K562 (cell line): Measurements from ENCODE around the gene GSK3B. TPM values are rescaled to one million over a fixed set of nuclear protein-coding genes. Genes with fewer than 3 reads are reported as not detected.

ENCODE experiments used
- ATAC-seq: fragments of 200-7000 bp; cut with Tn5 transposase; 3 replicates; pipeline ENCODE4 v1.9.1; 2020; ENCODE audit warnings: moderate library complexity
- BruUV-seq: library from RNA; stranded (reverse); fragments of 400-500 nt; replicated peaks from 2 replicates; lab custom pipeline; 2021; lab: Mats Ljungman, UMichigan
- CTCF ChIA-PET: fragments of 300-600 bp; formaldehyde crosslinking; extraction: SDS; loops from one replicate; lab custom pipeline; 2021; ENCODE audit warnings: low intra/inter-chr PET ratio; lab: Yijun Ruan, JAX
- POLR2A ChIA-PET: fragments of 300-600, 350-650 bp; sonication (Branson Sonifier 250); formaldehyde crosslinking; extraction: SDS; loops from one replicate; lab custom pipeline; 2021; ENCODE audit warnings: antibody characterized with exemption, inconsistent platforms; lab: Yijun Ruan, JAX
- DNase-seq, 4 experiments: peaks; one replicate each; pipeline versions ENCODE4 v3.0.0 to v3.0.0-alpha.2; 2011 to 2018; ENCODE audit warnings: low spot score in 3 of 4, mixed read lengths in 3 of 4; ENCODE audit errors: extremely low read depth in 1 of 4
- FAIRE-seq: peaks from 2 replicates; lab custom pipeline; 2011; peaks lifted over from hg19 to GRCh38; lab: Jason Lieb, UNC
- H2AFZ ChIP-seq: 2 replicates; pipeline ENCODE4 v1.6.0; 2011; ENCODE audit warnings: low read depth, low read length, control low read depth, inconsistent platforms
- H3K27ac ChIP-seq: fragments of 200-600 bp; 3 replicates; pipeline ENCODE4 v1.8.0; 2011; ENCODE audit warnings: low read depth, mild to moderate bottlenecking, control low read depth, inconsistent platforms, low read length, moderate library complexity, mixed read lengths; ENCODE audit errors: extremely low read depth
- H3K27me3 ChIP-seq, 2 experiments: fragments of 300-600 bp in 1 of 2; 2 replicates in 1 of 2; 3 replicates in 1 of 2; pipeline versions ENCODE4 v1.6.0 to v1.8.0; 2011; ENCODE audit warnings: inconsistent platforms in 2 of 2, low read length in 2 of 2, mild to moderate bottlenecking in 1 of 2, mixed read lengths in 1 of 2, moderate library complexity in 1 of 2; ENCODE audit not compliant: control insufficient read depth in 2 of 2, insufficient read depth in 2 of 2
- H3K36me3 ChIP-seq: fragments of 300-600 bp; 3 replicates; pipeline ENCODE4 v1.8.0; 2011; ENCODE audit warnings: mild to moderate bottlenecking, low read length, inconsistent platforms; ENCODE audit not compliant: control insufficient read depth, insufficient read depth
- H3K4me1 ChIP-seq, 2 experiments: fragments of 200-600 bp in 1 of 2; replicated peaks in 1 of 2; 2 replicates in 1 of 2; 3 replicates in 1 of 2; pipeline versions ENCODE4 v1.5.1 to v1.8.0; 2011; ENCODE audit warnings: inconsistent platforms in 2 of 2, low read length in 2 of 2, mild to moderate bottlenecking in 1 of 2, mixed read lengths in 1 of 2, moderate library complexity in 1 of 2; ENCODE audit not compliant: control insufficient read depth in 2 of 2, insufficient read depth in 2 of 2
- H3K4me2 ChIP-seq: 2 replicates; pipeline ENCODE4 v1.6.1; 2011; ENCODE audit warnings: low read length, control low read depth, inconsistent platforms, mixed read lengths; ENCODE audit not compliant: insufficient read depth
- H3K4me3 ChIP-seq: fragments of 200-600 bp; sonication (generic), shearing (Covaris generic); 2 replicates; pipeline ENCODE4 v1.5.1; 2016; ENCODE audit warnings: control low read depth, inconsistent platforms
- H3K79me2 ChIP-seq: fragments of 200-600 bp; 3 replicates; pipeline ENCODE4 v1.8.0; 2011; ENCODE audit warnings: low read length, inconsistent platforms; ENCODE audit not compliant: control insufficient read depth, insufficient read depth
- H3K9ac ChIP-seq, 2 experiments: 2 replicates each; pipeline versions ENCODE4 v1.6.0 to v1.6.1; 2011; ENCODE audit warnings: low read depth in 2 of 2, low read length in 2 of 2, control low read depth in 1 of 2, inconsistent platforms in 1 of 2, mild to moderate bottlenecking in 1 of 2, mixed read lengths in 1 of 2; ENCODE audit not compliant: insufficient read depth in 1 of 2
- H3K9me1 ChIP-seq: one replicate; pipeline ENCODE4 v1.6.0; 2011; ENCODE audit warnings: inconsistent platforms, mild to moderate bottlenecking, low read length, moderate library complexity; ENCODE audit not compliant: control insufficient read depth, insufficient read depth
- H3K9me3 ChIP-seq: replicated peaks from 2 replicates; pipeline ENCODE4 v1.5.1; 2011; ENCODE audit warnings: low read depth, low read length, inconsistent platforms; ENCODE audit not compliant: control insufficient read depth, insufficient read depth
- H4K20me1 ChIP-seq: replicated peaks from 2 replicates; pipeline ENCODE4 v1.6.1; 2011; ENCODE audit warnings: low read length, inconsistent platforms, mixed read lengths; ENCODE audit not compliant: control insufficient read depth, insufficient read depth
- BHLHE40 ChIP-seq: IDR thresholded peaks from 2 replicates; pipeline ENCODE4 v1.6.1; 2011; ENCODE audit warnings: low read length, improper control_type of control experiment
- CC2D1A ChIP-seq: fragments of 450-650 bp; IDR thresholded peaks from 2 replicates; pipeline ENCODE4 v1.6.1; 2017; ENCODE audit warnings: mild to moderate bottlenecking
- CHD1 ChIP-seq: fragments of 200-600 bp; sonication (generic); IDR thresholded peaks from one replicate; pipeline ENCODE4 v1.6.1; 2012; ENCODE audit warnings: mild to moderate bottlenecking, moderate library complexity, low read length, inconsistent platforms
- CREB3 ChIP-seq: fragments of 450-650 bp; conservative IDR thresholded peaks from 2 replicates; pipeline ENCODE4 v1.6.1; 2016; ENCODE audit warnings: missing genetic modification characterization, low read depth, mild to moderate bottlenecking, missing compliant biosample characterization, moderate library complexity
- EZH2 ChIP-seq: IDR thresholded peaks from 2 replicates; pipeline ENCODE4 v1.6.1; 2012; ENCODE audit warnings: low read depth, mild to moderate bottlenecking, inconsistent platforms, low read length, borderline replicate concordance
- KDM4B ChIP-seq, 2 experiments: fragments of 450-650 bp in 1 of 2; sonication (generic) in 1 of 2; IDR thresholded peaks; 2 replicates each; pipeline ENCODE4 v1.6.1; 2016 to 2017; ENCODE audit warnings: borderline replicate concordance in 2 of 2, antibody characterized with exemption in 1 of 2, low read depth in 1 of 2, mild to moderate bottlenecking in 1 of 2
- MCM2 ChIP-seq: fragments of 450-650 bp; IDR thresholded peaks from 2 replicates; pipeline ENCODE4 v1.6.1; 2017; ENCODE audit warnings: low read depth, mild to moderate bottlenecking
- MTA1 ChIP-seq: fragments of 450-650 bp; IDR thresholded peaks from 2 replicates; pipeline ENCODE4 v1.6.1; 2017; ENCODE audit warnings: borderline replicate concordance
- NCOA6 ChIP-seq: fragments of 450-650 bp; IDR thresholded peaks from 2 replicates; pipeline ENCODE4 v1.6.1; 2017; ENCODE audit warnings: mild to moderate bottlenecking
- NUFIP1 ChIP-seq: fragments of 450-650 bp; IDR thresholded peaks from 2 replicates; pipeline ENCODE4 v1.6.1; 2018; ENCODE audit not compliant: partially characterized antibody
- PRPF4 ChIP-seq: fragments of 200-400 bp; formaldehyde crosslinking; IDR thresholded peaks from one replicate; pipeline ENCODE4 v1.6.1; 2017; ENCODE audit warnings: low read length, low read depth, mild to moderate bottlenecking; ENCODE audit not compliant: insufficient read depth, poor library complexity, severe bottlenecking
- RBM15 ChIP-seq: fragments of 200-400 bp; formaldehyde crosslinking; IDR thresholded peaks from 2 replicates; pipeline ENCODE4 v1.6.1; 2018; ENCODE audit warnings: mild to moderate bottlenecking, low read length, moderate library complexity; ENCODE audit not compliant: insufficient read depth
- TRIM28 ChIP-seq: fragments of 450-650 bp; IDR thresholded peaks from 2 replicates; pipeline ENCODE4 v1.6.1; 2017
- WHSC1 ChIP-seq: IDR thresholded peaks from one replicate; pipeline ENCODE4 v1.6.1; 2012; ENCODE audit warnings: low read length, control low read depth, inconsistent platforms
- YY1 ChIP-seq, 3 experiments: IDR thresholded peaks; 2 replicates each; pipeline ENCODE4 v1.6.1; 2011; ENCODE audit warnings: low read length in 2 of 3, mild to moderate bottlenecking in 2 of 3, moderate library complexity in 2 of 3, borderline replicate concordance in 1 of 3, control low read depth in 1 of 3, low read depth in 1 of 3; ENCODE audit not compliant: insufficient read depth in 3 of 3, insufficient replicate concordance in 2 of 3, control insufficient read depth in 1 of 3, insufficient read length in 1 of 3; ENCODE audit errors: extremely low read depth in 1 of 3
- ZNF431 ChIP-seq: sonication (generic); formaldehyde crosslinking; IDR thresholded peaks from 2 replicates; pipeline ENCODE4 v1.8.0; 2022; ENCODE audit warnings: mild to moderate bottlenecking, missing genetic modification reagents
- WGBS: fragments of 100-300 bp; shearing (Covaris generic); methylation state at CpG from one replicate; pipeline ENCODE4 v1.1.6; 2016; ENCODE audit warnings: low coverage, mixed read lengths; ENCODE audit not compliant: insufficient coverage; ENCODE audit errors: missing lambda C conversion rate; 5-methylcytosine and 5-hydroxymethylcytosine counted together
- in situ Hi-C: fragments of 300-500 bp; cut with MboI; formaldehyde crosslinking; loops from 4 replicates; pipeline ENCODE4 v1.15.0; 2018; ENCODE audit warnings: inconsistent platforms, mixed read lengths
- intact Hi-C: fragments of 100-400 bp; cut with micrococcal nuclease; formaldehyde crosslinking; loops from 2 replicates; pipeline ENCODE4 v1.14.2; 2022
- polyA plus RNA-seq, 8 experiments: library from polyadenylated mRNA; depleted of rRNA in 4 of 8; stranded (reverse) in 5 of 8; unstranded in 3 of 8; fragments of >200 nt; fragmentation: Nextera tagmentation in 2 of 8; fragmentation: Illumina TruSeq in 1 of 8; extraction: Ambion mirVana in 2 of 8; extraction: Trizol in 1 of 8; gene quantifications; 2 replicates each; pipeline versions ENCODE4 v1.2.1 to v1.2.3, GENCODE V29; 2011 to 2014; ENCODE audit warnings: inconsistent platforms in 1 of 8, missing spikeins in 1 of 8
- total RNA-seq, 7 experiments: library from RNA; depleted of rRNA in 6 of 7; stranded (reverse); fragments of >200 nt in 6 of 7; fragmentation: Illumina TruSeq in 2 of 7; extraction: Trizol in 2 of 7; gene quantifications; 2 replicates each; pipeline versions ENCODE4 v1.2.1 to v1.2.3, GENCODE V29; 2011 to 2021; ENCODE audit warnings: low replicate concordance in 1 of 7
- TF ChIP-seq, protein P1 (sequence below): sonication (generic); formaldehyde crosslinking; IDR thresholded peaks from 2 replicates; pipeline ENCODE4 v1.8.1; 2023; ENCODE audit warnings: mild to moderate bottlenecking, missing genetic modification reagents

Gene GSK3B
- total and polyA plus RNA-seq, 9 of the 15 experiments (the other 6 are each of a cell fraction or from before 2014, with no cell fraction given): 4.7 to 25.0 (median 18.7) TPM

DNA sequence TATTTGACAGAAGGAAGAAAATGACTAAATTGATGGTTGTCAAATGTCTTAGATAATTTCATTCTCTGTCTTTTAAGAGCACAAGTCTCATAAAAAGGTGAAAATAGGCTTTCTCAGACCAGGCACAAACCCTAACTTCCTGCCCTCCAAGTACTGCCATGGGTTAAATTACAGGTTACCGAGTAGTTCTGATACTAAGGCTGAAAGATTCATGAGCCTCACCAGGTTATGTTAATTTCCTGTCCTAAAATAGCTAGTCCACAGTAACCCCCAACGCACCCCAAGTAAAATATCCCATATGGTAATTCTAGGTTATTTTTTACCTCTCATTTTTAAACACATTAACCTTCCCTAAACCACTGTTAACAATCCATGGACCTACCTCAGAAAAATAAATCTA is 42.0 kb downstream of the GSK3B start:
- no peaks in the 10 kb centered on the region for H3K9me3 ChIP-seq
- H3K9me1 ChIP-seq: no peaks in the 10 kb centered on the region
- no peak for DNase-seq
- 75% methylated on average over 2 of the region's 2 CpGs for WGBS
- H3K4me3 ChIP-seq: no peak overlapping the region
- no peaks in the 10 kb centered on the region for H3K27me3 ChIP-seq
- in situ Hi-C loops (no loop called here), intact Hi-C loops (no loop called here)
- FAIRE-seq: no peak
- no peak overlapping the region for H3K9ac ChIP-seq
- no peaks in the 10 kb centered on the region for H3K36me3 ChIP-seq
- H3K27ac ChIP-seq: no peak overlapping the region
- BruUV-seq: no TSS peak
- ChIA-PET CTCF (no interaction called here), POLR2A (interaction anchor here (1.0 kb wide), 1 partner anchor 32 kb away, joined by 4 read pairs; no protein-coding TSS in a partner anchor)
- no peak for ATAC-seq
- H2AFZ ChIP-seq: no peak overlapping the region
- H4K20me1 ChIP-seq: no peaks in the 10 kb centered on the region
- no peaks in the 10 kb centered on the region; a peak in 1 of 5 replicates for H3K4me1 ChIP-seq
- H3K79me2 ChIP-seq: peaks cover 92% of the 10 kb centered on the region
- H3K4me2 ChIP-seq: no peak overlapping the region
- TF ChIP-seq WHSC1 (no peak), CREB3 (tag) (no peak), KDM4B (IDR thresholded peaks at IDR 0.05; ENCODE audit: borderline replicate concordance in 2 of 2, low read depth in 1 of 2) (no peak), MTA1 (no peak), NCOA6 (no peak), YY1 (IDR thresholded peaks at IDR 0.05; ENCODE audit: borderline replicate concordance in 1 of 3, control insufficient read depth in 1 of 3, extremely low read depth in 1 of 3, insufficient read depth in 3 of 3, insufficient read length in 1 of 3, insufficient replicate concordance in 2 of 3, low read depth in 1 of 3, low read length in 2 of 3) (no peak), MCM2 (no peak), RBM15 (no peak), CHD1 (no peak), EZH2 (no peak), PRPF4 (no peak), TRIM28 (no peak), NUFIP1 (no peak), BHLHE40 (no peak), ZNF431 (CRISPR knock-in tag) (no peak), CC2D1A (no peak)
- TF ChIP-seq, protein P1, sequence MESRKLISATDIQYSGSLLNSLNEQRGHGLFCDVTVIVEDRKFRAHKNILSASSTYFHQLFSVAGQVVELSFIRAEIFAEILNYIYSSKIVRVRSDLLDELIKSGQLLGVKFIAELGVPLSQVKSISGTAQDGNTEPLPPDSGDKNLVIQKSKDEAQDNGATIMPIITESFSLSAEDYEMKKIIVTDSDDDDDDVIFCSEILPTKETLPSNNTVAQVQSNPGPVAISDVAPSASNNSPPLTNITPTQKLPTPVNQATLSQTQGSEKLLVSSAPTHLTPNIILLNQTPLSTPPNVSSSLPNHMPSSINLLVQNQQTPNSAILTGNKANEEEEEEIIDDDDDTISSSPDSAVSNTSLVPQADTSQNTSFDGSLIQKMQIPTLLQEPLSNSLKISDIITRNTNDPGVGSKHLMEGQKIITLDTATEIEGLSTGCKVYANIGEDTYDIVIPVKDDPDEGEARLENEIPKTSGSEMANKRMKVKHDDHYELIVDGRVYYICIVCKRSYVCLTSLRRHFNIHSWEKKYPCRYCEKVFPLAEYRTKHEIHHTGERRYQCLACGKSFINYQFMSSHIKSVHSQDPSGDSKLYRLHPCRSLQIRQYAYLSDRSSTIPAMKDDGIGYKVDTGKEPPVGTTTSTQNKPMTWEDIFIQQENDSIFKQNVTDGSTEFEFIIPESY: no peak
